ENCODE measurements around the gene IL4I1.

- TF ChIP-seq, protein P1, sequence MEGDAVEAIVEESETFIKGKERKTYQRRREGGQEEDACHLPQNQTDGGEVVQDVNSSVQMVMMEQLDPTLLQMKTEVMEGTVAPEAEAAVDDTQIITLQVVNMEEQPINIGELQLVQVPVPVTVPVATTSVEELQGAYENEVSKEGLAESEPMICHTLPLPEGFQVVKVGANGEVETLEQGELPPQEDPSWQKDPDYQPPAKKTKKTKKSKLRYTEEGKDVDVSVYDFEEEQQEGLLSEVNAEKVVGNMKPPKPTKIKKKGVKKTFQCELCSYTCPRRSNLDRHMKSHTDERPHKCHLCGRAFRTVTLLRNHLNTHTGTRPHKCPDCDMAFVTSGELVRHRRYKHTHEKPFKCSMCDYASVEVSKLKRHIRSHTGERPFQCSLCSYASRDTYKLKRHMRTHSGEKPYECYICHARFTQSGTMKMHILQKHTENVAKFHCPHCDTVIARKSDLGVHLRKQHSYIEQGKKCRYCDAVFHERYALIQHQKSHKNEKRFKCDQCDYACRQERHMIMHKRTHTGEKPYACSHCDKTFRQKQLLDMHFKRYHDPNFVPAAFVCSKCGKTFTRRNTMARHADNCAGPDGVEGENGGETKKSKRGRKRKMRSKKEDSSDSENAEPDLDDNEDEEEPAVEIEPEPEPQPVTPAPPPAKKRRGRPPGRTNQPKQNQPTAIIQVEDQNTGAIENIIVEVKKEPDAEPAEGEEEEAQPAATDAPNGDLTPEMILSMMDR (IDR thresholded peaks at IDR 0.05): no peak
- no peak for TF ChIP-seq POLR2A (IDR thresholded peaks at IDR 0.05)
Measured at GRCh38 chr19:49910179-49910578, 13.5 kb upstream of the IL4I1 start.

All from prostate gland (tissue), 2 donors.